GM18868 (cell line): Measurements from ENCODE around the gene PDIA2.

Source experiments
- ATAC-seq: cut with Tn5 transposase; IDR thresholded peaks from one replicate; pipeline ENCODE4 v1.9.1; 2021; ENCODE audit warnings: mild to moderate bottlenecking, moderate library complexity; ENCODE audit not compliant: unreplicated experiment

Gene PDIA2

GRCh38 chr16:279531-279930, 3.4 kb upstream of the PDIA2 start:
- ATAC-seq = no peak

- ATAC-seq = no peak
Observed at GRCh38 chr16:280005-280460, 2.9 kb upstream of the PDIA2 start.

GRCh38 chr16:280552-280951, 2.4 kb upstream of the PDIA2 start, which contains the start of gene ARHGDIG:
Gene ARHGDIG (plus strand): TSS chr16:280591. CDS start chr16:280681, 90 bp downstream.
- no peak for ATAC-seq

GRCh38 chr16:280991-281659, 1.8 kb upstream of the PDIA2 start:
- no peak for ATAC-seq

GRCh38 chr16:281660-282255, 1.2 kb upstream of the PDIA2 start:
- ATAC-seq = no peak

GRCh38 chr16:282491-282890, 473 bp upstream of the PDIA2 start:
- ATAC-seq = no peak

- no peak for ATAC-seq
Observed at GRCh38 chr16:284204-285120, 1.5 kb downstream of the PDIA2 start.

- no peak for ATAC-seq
Observed at GRCh38 chr16:285146-286055, 2.4 kb downstream of the PDIA2 start.

GRCh38 chr16:286491-287297, 3.7 kb downstream of the PDIA2 start:
- ATAC-seq = no peak

- no peak for ATAC-seq
Observed at GRCh38 chr16:287298-287811, 4.4 kb downstream of the PDIA2 start.

- ATAC-seq = no peak
Observed at GRCh38 chr16:287981-288920, 5.3 kb downstream of the PDIA2 start.

- ATAC-seq = no peak
Observed at GRCh38 chr16:289395-289997, 6.5 kb downstream of the PDIA2 start.

- ATAC-seq = no peak
Observed at GRCh38 chr16:290015-290680, 7.2 kb downstream of the PDIA2 start.

GRCh38 chr16:290681-291405, 7.9 kb downstream of the PDIA2 start:
- no peak for ATAC-seq

GRCh38 chr16:291539-291938, 8.6 kb downstream of the PDIA2 start:
- no peak for ATAC-seq

- ATAC-seq = no peak
Observed at GRCh38 chr16:293043-293775, 10.2 kb downstream of the PDIA2 start.
